SK-N-MC (cell line): Measurements from ENCODE around the gene GABBR2.

Experiments used
- DNase-seq: peaks from one replicate; pipeline ENCODE4 v3.0.0-alpha.2; 2011; ENCODE audit warnings: low read depth, low spot score
- H3K27ac ChIP-seq: fragments of 200-600 bp; sonication (generic); 2 replicates; pipeline ENCODE4 v1.5.1; 2016; ENCODE audit warnings: mixed run types
- H3K36me3 ChIP-seq: fragments of 200-600 bp; sonication (generic); 2 replicates; pipeline ENCODE4 v1.6.1; 2017; ENCODE audit warnings: antibody characterized with exemption, low read length, mixed read lengths; ENCODE audit not compliant: insufficient read depth
- H3K4me3 ChIP-seq: fragments of 200-600 bp; sonication (generic); 2 replicates; pipeline ENCODE4 v1.5.1; 2016
- H3K9ac ChIP-seq: fragments of 200-600 bp; sonication (generic); 2 replicates; pipeline ENCODE4 v1.8.0; 2017; ENCODE audit warnings: mixed run types, mixed read lengths; ENCODE audit not compliant: insufficient read length
- H3K9me3 ChIP-seq: fragments of 200-600 bp; sonication (generic); 2 replicates; pipeline ENCODE4 v1.6.1; 2017; ENCODE audit warnings: low read depth, mild to moderate bottlenecking, antibody characterized with exemption, low read length, moderate library complexity, mixed read lengths
- EZH2 ChIP-seq: fragments of 200-600 bp; sonication (generic); IDR thresholded peaks from one replicate; pipeline ENCODE4 v1.6.1; 2017; ENCODE audit warnings: antibody characterized with exemption
- FOXP2 ChIP-seq: optimal IDR thresholded peaks from 2 replicates; pipeline ENCODE3; 2011; ENCODE audit warnings: mild to moderate bottlenecking, moderate library complexity; ENCODE audit not compliant: insufficient read depth; ENCODE audit errors: extremely low read length, control extremely low read depth
- POLR2AphosphoS5 ChIP-seq: IDR thresholded peaks from 2 replicates; pipeline ENCODE4 v1.6.1; 2012; ENCODE audit warnings: mild to moderate bottlenecking, low read depth, low read length, borderline replicate concordance

GABBR2 gene

DNA sequence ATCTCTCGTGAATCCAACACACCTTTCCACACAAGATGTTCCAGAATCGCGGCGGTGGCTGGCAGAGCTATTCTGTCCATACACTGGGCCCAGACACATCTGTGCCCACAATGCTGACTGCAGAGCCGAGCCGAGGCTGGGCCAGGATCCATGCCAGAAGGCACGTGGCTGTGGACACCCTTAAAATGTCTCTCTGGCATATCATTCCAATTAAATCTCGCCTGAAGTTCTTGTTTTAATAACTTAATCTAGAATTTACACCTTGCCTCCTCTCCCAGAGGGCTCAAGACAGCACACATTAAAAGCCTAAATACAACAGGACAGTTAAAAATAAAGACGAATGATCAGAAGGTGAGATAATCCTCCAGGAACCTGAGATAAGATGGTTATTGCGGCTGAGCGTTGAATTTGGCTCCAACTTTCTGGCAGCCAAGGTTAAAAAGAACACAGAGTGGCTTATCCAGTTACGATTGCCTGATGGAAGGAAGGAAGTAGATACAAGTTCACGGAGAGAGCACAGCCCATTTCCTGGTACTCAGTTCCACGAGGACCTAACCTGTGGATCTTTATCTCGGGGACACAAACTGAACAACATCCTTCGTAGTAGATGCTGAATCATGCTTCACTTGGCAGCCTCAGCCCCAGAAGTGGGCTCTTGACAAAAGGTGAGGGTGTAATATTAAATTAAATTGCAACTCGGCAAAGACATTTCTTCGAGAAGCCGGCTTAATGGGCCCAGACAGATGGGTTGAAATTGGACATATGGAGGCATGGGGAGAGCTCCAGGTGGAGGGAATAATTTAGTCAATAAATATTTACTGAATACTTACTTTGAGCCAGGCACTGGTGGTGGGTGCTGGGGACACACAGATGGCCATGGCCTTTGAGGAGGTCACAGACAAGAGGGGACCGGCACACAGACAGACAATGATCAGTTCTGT lies 367.3 kb downstream of the GABBR2 start:
- no peak for DNase-seq
- H3K36me3 ChIP-seq = no peaks in the 10 kb centered on the region
- H3K9ac ChIP-seq = no peak overlapping the region
- H3K9me3 ChIP-seq = no peaks in the 10 kb centered on the region
- H3K27ac ChIP-seq = no peak overlapping the region
- H3K4me3 ChIP-seq = no peak overlapping the region
- no peak for TF ChIP-seq EZH2
- no peak for TF ChIP-seq POLR2AphosphoS5
- TF ChIP-seq FOXP2 = no peak

GRCh38 chr9:98339987-98340800 lies 368.5 kb downstream of the GABBR2 start:
- Histone ChIP-seq H3K9me3 (no peaks in the 10 kb centered on the region), H3K36me3 (no peaks in the 10 kb centered on the region), H3K27ac (no peak overlapping the region), H3K4me3 (no peak overlapping the region), H3K9ac (no peak overlapping the region)
- TF ChIP-seq POLR2AphosphoS5 (no peak), FOXP2 (no peak), EZH2 (no peak)
- no peak for DNase-seq

- Histone ChIP-seq H3K27ac (no peak overlapping the region), H3K36me3 (no peaks in the 10 kb centered on the region), H3K4me3 (no peak overlapping the region), H3K9me3 (no peaks in the 10 kb centered on the region), H3K9ac (no peak overlapping the region)
- no peak for DNase-seq
- TF ChIP-seq EZH2 (no peak), FOXP2 (no peak), POLR2AphosphoS5 (no peak)
Measured at GRCh38 chr9:98335661-98336060, 373.1 kb downstream of the GABBR2 start.

DNA sequence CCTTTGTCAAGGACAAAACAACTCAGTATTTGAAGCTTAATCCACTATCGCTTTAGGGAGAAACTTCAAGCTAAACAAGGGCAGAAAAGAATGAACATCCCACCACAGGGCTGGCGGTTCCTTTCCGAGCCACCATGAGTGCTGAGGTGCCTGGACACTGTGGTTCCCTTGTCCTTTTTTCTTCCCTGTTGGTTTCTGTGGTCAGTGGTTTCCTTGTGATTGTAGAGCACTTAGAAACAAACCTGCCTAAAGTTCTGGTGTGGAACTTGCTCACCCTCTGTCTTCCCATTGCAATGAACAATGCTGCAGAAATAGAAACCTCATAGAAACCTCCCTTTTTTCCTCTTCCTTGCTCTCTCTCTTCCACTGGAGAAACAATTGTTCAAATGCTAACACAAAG lies 373.9 kb downstream of the GABBR2 start:
- no peak overlapping the region for H3K9ac ChIP-seq
- no peak overlapping the region for H3K4me3 ChIP-seq
- H3K27ac ChIP-seq = no peak overlapping the region
- no peaks in the 10 kb centered on the region for H3K9me3 ChIP-seq
- TF ChIP-seq POLR2AphosphoS5 (no peak), FOXP2 (no peak), EZH2 (no peak)
- no peak for DNase-seq
- no peaks in the 10 kb centered on the region for H3K36me3 ChIP-seq

DNA sequence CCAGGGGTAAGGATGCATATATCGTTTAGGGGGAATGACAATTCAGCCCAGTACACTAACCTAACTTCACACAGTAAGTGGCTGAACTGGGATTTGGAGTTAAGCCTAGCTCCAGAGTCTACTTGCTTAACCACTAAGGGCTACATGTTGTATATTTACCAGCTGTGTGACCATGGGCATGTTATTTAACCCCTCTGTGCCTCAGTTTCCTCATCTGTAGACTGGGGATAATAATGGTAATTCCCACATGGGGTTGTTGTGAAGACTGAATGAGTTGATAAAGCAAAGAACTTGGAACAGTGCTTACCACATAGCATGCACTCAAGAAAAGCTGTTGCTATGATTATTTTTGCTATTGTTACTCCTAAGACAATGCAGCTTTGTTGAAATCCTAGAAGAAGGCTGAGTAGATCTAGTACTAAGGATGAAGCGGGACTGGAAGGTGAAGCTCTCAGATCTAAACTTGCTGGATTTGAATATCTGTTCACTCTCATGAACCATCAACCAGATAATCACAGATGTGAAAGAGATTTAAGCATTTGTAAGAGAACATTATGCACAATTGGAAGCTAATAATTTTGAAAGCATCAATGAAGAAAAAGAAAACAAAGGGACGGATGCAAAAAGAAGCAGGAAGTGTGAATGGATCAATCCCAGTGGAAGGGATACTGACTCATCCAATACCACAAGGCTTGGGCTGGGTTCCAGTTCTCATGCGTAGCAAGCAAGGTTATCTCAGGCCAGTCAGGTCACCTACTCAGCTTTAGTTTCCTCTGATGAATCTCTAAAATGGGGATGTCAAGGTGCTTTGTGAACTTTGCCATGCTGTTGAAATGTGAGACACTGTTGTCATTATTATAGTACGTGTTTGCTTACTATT lies 374.8 kb downstream of the GABBR2 start:
- H3K36me3 ChIP-seq = no peaks in the 10 kb centered on the region
- no peak for TF ChIP-seq FOXP2
- TF ChIP-seq POLR2AphosphoS5 = no peak
- TF ChIP-seq EZH2 = no peak
- H3K4me3 ChIP-seq = no peak overlapping the region
- H3K27ac ChIP-seq = no peak overlapping the region
- no peak for DNase-seq
- H3K9me3 ChIP-seq = no peaks in the 10 kb centered on the region
- no peak overlapping the region for H3K9ac ChIP-seq

GRCh38 chr9:98332405-98332831 lies 376.3 kb downstream of the GABBR2 start:
- DNase-seq = no peak
- Histone ChIP-seq H3K27ac (no peak overlapping the region), H3K4me3 (no peak overlapping the region), H3K36me3 (no peaks in the 10 kb centered on the region), H3K9ac (no peak overlapping the region), H3K9me3 (no peaks in the 10 kb centered on the region)
- TF ChIP-seq POLR2AphosphoS5 (no peak), FOXP2 (no peak), EZH2 (no peak)

DNA sequence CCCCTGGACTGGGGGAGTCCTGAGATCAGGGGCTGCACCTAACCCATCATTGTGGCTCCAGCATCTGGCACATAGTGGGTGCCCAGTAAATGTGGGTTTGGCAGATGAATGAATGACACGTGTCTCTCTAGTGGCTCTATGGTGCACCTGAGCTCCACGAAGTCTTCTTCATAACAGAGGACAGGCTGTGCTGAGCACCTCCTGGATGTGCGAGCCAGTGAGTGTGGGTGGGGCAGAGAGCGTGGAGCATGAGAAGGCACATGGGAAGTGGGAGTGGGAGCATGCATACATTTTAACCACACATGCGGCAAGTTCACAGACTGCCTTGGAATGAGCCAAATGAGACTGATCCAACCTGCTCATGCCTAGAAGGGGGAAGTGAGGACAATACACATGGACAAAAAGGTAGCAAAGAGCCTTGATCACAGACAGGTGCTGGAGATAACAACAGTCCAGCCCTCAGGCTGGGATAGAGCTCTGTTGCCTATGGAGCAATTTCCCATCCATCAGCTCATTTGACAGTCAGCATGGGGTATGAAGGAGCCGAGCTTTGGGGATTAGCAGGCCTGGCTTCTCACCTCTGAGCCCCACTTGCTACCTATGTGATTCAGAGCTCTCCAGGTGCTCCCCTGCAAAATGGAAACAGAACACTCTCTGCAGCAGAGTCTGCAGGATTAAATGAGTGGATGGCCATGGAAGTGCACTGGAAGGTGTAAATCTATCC lies 377.0 kb downstream of the GABBR2 start:
- no peak for DNase-seq
- Histone ChIP-seq H3K36me3 (no peaks in the 10 kb centered on the region), H3K27ac (no peak overlapping the region), H3K4me3 (no peak overlapping the region), H3K9me3 (no peaks in the 10 kb centered on the region), H3K9ac (no peak overlapping the region)
- TF ChIP-seq EZH2 (no peak), POLR2AphosphoS5 (no peak), FOXP2 (no peak)
